Fibroblast of the conjunctiva (primary cell): ENCODE results near the gene MED13L.
"Not testable (repeated sequence)": the region's sequence is repeated elsewhere in the genome, so short reads cannot be mapped to it uniquely, and the experiment has no call there.

Experiments
- DNase-seq: peaks from one replicate; pipeline ENCODE4 v3.0.0-alpha.2; 2010; ENCODE audit warnings: low read depth

Gene MED13L

GRCh38 chr12:116054280-116054679 is 223.2 kb downstream of the MED13L start:
- DNase-seq: no peak

GRCh38 chr12:116053479-116054200 is 223.9 kb downstream of the MED13L start:
- peak; percentile 91 for DNase-seq

GRCh38 chr12:116050275-116050674 is 227.2 kb downstream of the MED13L start:
- DNase-seq: no peak

GRCh38 chr12:116048879-116049278 is 228.6 kb downstream of the MED13L start:
- no peak for DNase-seq

GRCh38 chr12:116046039-116046438 is 231.5 kb downstream of the MED13L start:
- DNase-seq: no peak

GRCh38 chr12:116045150-116045549 is 232.3 kb downstream of the MED13L start:
- DNase-seq: no peak

GRCh38 chr12:116043659-116044535 is 233.6 kb downstream of the MED13L start:
- no peak for DNase-seq

- DNase-seq: no peak
Measured at GRCh38 chr12:116040402-116040801, 237.1 kb downstream of the MED13L start.

GRCh38 chr12:116039081-116039480 is 238.4 kb downstream of the MED13L start:
- no peak for DNase-seq

GRCh38 chr12:116037941-116038837 is 239.3 kb downstream of the MED13L start:
- DNase-seq: no peak

GRCh38 chr12:116033765-116034164 is 243.7 kb downstream of the MED13L start:
- no peak for DNase-seq

- not testable (repeated sequence) for DNase-seq
Measured at GRCh38 chr12:116031624-116032023, 245.9 kb downstream of the MED13L start.

- no peak for DNase-seq
Measured at GRCh38 chr12:116028619-116029018, 248.9 kb downstream of the MED13L start.

GRCh38 chr12:116027551-116027821 is 250.0 kb downstream of the MED13L start:
- DNase-seq: no peak

- no peak for DNase-seq
Measured at GRCh38 chr12:116026768-116027550, 250.5 kb downstream of the MED13L start.

GRCh38 chr12:116026346-116026745 is 251.1 kb downstream of the MED13L start:
- no peak for DNase-seq

- DNase-seq: no peak
Measured at GRCh38 chr12:116024769-116025168, 252.7 kb downstream of the MED13L start.

GRCh38 chr12:116019415-116019814 is 258.1 kb downstream of the MED13L start:
- no peak for DNase-seq

- no peak for DNase-seq
Measured at GRCh38 chr12:116018282-116018681, 259.2 kb downstream of the MED13L start.

- DNase-seq: peak; percentile 58
Measured at GRCh38 chr12:116015525-116015924, 262.0 kb downstream of the MED13L start.

GRCh38 chr12:116012757-116013156 is 264.7 kb downstream of the MED13L start:
- no peak for DNase-seq

- DNase-seq: no peak
Measured at GRCh38 chr12:116011217-116011616, 266.3 kb downstream of the MED13L start.
